Effector memory CD4-positive, alpha-beta T cell (primary cell): ENCODE results near the gene MDH1.
"Not testable (repeated sequence)": the region's sequence is repeated elsewhere in the genome, so short reads cannot be mapped to it uniquely, and the experiment has no call there.

Experiments
- DNase-seq, 3 donors: peaks; one replicate each; pipeline ENCODE4 v3.0.0-alpha.2; 2020
- H3K27ac ChIP-seq: 2 replicates; pipeline ENCODE4 v1.7.0; 2013; ENCODE audit warnings: mild to moderate bottlenecking, low read length, moderate library complexity; ENCODE audit not compliant: insufficient read depth, poor library complexity, severe bottlenecking
- H3K27me3 ChIP-seq: replicated peaks from 2 replicates; pipeline ENCODE4 v1.7.0; 2013; ENCODE audit warnings: mild to moderate bottlenecking, low read length; ENCODE audit not compliant: insufficient read depth, control insufficient read depth, poor library complexity, severe bottlenecking
- H3K36me3 ChIP-seq: 2 replicates; pipeline ENCODE4 v1.7.0; 2013; ENCODE audit warnings: mild to moderate bottlenecking, low read length, moderate library complexity; ENCODE audit not compliant: control insufficient read depth, insufficient read depth
- H3K4me1 ChIP-seq: 2 replicates; pipeline ENCODE4 v1.7.0; 2013; ENCODE audit warnings: low read length, mild to moderate bottlenecking; ENCODE audit not compliant: control insufficient read depth, insufficient read depth, poor library complexity, severe bottlenecking
- H3K4me3 ChIP-seq: 2 replicates; pipeline ENCODE4 v1.7.0; 2013; ENCODE audit warnings: low read length, low read depth, mild to moderate bottlenecking; ENCODE audit not compliant: insufficient read depth, poor library complexity, severe bottlenecking
- H3K9me3 ChIP-seq: 2 replicates; pipeline ENCODE4 v1.7.0; 2013; ENCODE audit warnings: mild to moderate bottlenecking, low read length, moderate library complexity; ENCODE audit not compliant: control insufficient read depth

The MDH1 gene

DNA sequence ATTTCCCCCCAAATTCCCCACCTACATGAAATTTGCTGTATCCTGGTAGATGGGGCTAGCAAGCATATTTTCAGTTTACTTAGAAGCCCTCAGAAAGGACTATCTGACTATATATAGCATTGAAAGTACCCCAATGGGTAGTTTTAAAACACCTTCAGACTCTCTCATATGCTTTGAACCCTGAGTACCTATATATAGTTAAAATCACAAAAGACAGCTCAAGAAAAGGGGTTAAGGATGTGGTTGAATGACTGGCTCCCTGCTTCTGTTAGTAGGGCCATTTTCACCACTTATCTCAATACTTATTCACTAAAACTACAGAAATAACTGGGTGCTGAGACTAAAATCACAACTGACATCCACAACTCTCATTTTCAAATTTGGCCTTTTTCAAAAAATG lies 19.0 kb upstream of the MDH1 start:
- H3K4me1 ChIP-seq, result no peaks in the 10 kb centered on the region
- no peaks in the 10 kb centered on the region for H3K9me3 ChIP-seq
- no peak for DNase-seq
- no peaks in the 10 kb centered on the region for H3K36me3 ChIP-seq
- no peak overlapping the region for H3K4me3 ChIP-seq
- no peaks in the 10 kb centered on the region for H3K27me3 ChIP-seq
- H3K27ac ChIP-seq, result no peak overlapping the region

DNA sequence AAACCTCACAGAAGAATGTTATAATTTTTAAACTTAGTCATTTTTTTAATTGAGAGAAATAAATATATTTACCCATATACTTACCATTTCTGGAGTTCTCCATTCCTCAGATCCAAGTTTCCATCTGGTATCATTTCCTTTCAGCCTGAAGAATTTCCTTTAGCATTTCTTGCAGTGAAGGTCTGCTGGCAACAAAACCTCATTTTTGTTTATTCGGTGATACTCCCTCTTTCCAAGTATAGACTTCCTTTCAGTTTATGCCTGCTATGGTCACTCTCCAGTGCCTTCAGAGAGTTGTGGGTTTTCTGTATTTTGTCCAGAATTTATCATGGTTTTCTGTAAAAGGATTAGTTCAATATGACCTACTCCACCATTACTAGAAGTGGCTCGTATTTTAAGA lies 17.5 kb upstream of the MDH1 start:
- Histone ChIP-seq H3K36me3 (no peaks in the 10 kb centered on the region), H3K4me1 (no peaks in the 10 kb centered on the region), H3K27me3 (no peaks in the 10 kb centered on the region), H3K27ac (no peak overlapping the region), H3K9me3 (no peaks in the 10 kb centered on the region), H3K4me3 (no peak overlapping the region)
- DNase-seq, result no peak

DNA sequence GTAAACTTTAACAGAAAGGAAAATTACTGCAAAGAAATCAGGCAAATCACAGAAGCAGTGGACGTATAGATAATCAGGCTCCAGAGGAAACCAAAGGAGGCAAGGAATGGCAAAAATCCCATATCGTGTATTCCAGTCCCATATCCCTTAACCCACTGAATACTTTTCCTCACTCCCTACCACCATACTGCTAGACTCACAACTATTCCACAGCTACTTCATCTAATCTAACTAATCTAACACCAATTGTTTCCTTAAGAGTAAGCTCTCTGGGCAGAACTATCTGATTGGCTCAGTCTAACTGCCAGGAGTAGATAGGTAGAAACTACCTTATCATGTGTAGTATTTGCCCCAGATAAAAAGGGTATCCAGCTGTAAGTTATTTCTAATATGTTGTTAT lies 16.8 kb upstream of the MDH1 start:
- Histone ChIP-seq H3K9me3 (no peaks in the 10 kb centered on the region), H3K27ac (no peak overlapping the region), H3K36me3 (no peaks in the 10 kb centered on the region), H3K27me3 (no peaks in the 10 kb centered on the region), H3K4me1 (no peaks in the 10 kb centered on the region), H3K4me3 (no peak overlapping the region)
- no peak for DNase-seq

- not testable (repeated sequence) for H3K9me3 ChIP-seq, DNase-seq, H3K27ac ChIP-seq, H3K36me3 ChIP-seq, H3K4me1 ChIP-seq, H3K27me3 ChIP-seq, H3K4me3 ChIP-seq
Measured at GRCh38 chr2:63573026-63573425, 15.7 kb upstream of the MDH1 start.

GRCh38 chr2:63573726-63574345 lies 14.9 kb upstream of the MDH1 start:
- H3K4me3 ChIP-seq, H3K36me3 ChIP-seq, H3K4me1 ChIP-seq, H3K27me3 ChIP-seq, H3K27ac ChIP-seq, H3K9me3 ChIP-seq, DNase-seq: not testable (repeated sequence)

DNA sequence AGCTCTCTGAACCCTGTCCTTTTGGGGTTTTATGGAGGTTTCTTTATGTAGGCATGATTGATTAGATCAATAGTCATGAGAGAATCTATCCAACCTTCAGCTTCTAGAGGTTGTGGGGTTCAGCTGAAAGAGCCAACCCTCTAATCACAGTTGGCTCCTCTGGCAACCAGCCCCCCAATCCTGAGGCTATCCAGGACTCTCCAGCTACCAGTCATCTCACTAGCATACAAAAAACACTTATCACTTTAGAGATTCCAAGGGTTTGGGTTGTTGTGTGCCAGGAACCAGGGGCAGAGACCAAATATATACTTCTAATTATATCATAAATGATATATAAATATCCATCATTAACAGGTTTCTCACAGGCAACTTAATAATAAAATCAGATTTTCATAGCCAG lies 12.2 kb upstream of the MDH1 start:
- H3K36me3 ChIP-seq, result no peaks in the 10 kb centered on the region
- H3K9me3 ChIP-seq, result no peaks in the 10 kb centered on the region
- DNase-seq, result no peak
- H3K27ac ChIP-seq, result no peak overlapping the region
- H3K27me3 ChIP-seq, result no peaks in the 10 kb centered on the region
- no peaks in the 10 kb centered on the region for H3K4me1 ChIP-seq
- no peak overlapping the region for H3K4me3 ChIP-seq

- H3K9me3 ChIP-seq, result no peaks in the 10 kb centered on the region
Measured at GRCh38 chr2:63578767-63579166, 10.0 kb upstream of the MDH1 start.

DNA sequence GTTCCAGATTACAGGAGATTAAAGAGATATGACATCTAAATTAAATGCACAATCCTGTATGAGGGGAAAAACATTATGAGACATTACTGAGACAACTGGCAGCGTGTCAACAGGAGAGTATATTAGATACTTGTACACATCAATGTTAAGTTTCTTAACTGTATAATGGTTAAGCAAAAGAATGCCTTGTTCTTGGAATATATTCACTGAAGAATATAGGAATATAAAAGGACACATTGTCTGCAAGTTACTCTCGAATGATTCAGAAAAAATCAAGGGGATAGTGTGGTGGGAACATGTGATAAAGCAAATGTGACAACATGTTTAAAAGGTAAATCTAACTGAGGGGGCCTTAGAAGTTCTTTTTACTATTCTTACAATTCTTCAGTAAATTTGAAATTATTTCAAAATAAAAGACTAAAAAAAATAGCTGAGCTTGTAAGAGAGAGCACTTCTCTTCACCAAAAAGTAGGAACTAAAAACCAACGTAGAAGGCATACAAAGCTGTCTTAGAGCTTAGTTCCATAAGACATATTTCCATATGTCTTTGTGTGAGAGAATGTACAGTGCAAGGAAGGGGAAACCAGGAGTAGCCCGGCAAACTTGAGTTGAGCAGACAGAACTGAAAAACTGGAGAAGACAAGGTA lies 8.0 kb upstream of the MDH1 start:
- no peaks in the 10 kb centered on the region for H3K4me1 ChIP-seq
- H3K4me3 ChIP-seq, result no peak overlapping the region
- no peak overlapping the region for H3K27ac ChIP-seq
- no peak for DNase-seq
- no peaks in the 10 kb centered on the region for H3K9me3 ChIP-seq
- H3K27me3 ChIP-seq, result no peaks in the 10 kb centered on the region
- no peaks in the 10 kb centered on the region for H3K36me3 ChIP-seq

More at GRCh38 chr2:63578767-63579166, 10.0 kb upstream of the MDH1 start:
- Histone ChIP-seq H3K27me3 (no peaks in the 10 kb centered on the region), H3K36me3 (no peaks in the 10 kb centered on the region), H3K4me1 (no peaks in the 10 kb centered on the region), H3K27ac (no peak overlapping the region), H3K4me3 (no peak overlapping the region)
- DNase-seq, result no peak

GRCh38 chr2:63581298-63581961 lies 7.3 kb upstream of the MDH1 start:
- H3K9me3 ChIP-seq, result no peaks in the 10 kb centered on the region
- no peak overlapping the region for H3K27ac ChIP-seq
- H3K36me3 ChIP-seq, result no peaks in the 10 kb centered on the region
- no peak for DNase-seq
- no peak overlapping the region for H3K4me3 ChIP-seq
- H3K4me1 ChIP-seq, result no peaks in the 10 kb centered on the region
- no peaks in the 10 kb centered on the region for H3K27me3 ChIP-seq

- H3K27me3 ChIP-seq, result no peaks in the 10 kb centered on the region
- DNase-seq, result no peak
Measured at GRCh38 chr2:63582873-63583272, 5.9 kb upstream of the MDH1 start.

More at GRCh38 chr2:63582873-63583272, 5.9 kb upstream of the MDH1 start:
- H3K4me3 ChIP-seq, result no peak overlapping the region
- H3K4me1 ChIP-seq, result peaks cover 5% of the 10 kb centered on the region
- no peaks in the 10 kb centered on the region for H3K36me3 ChIP-seq
- no peak overlapping the region for H3K27ac ChIP-seq
- no peaks in the 10 kb centered on the region for H3K9me3 ChIP-seq
